Stromal cell of bone marrow (primary cell): ENCODE measurements around the gene ALX4.

Experiments
- DNase-seq: peaks from one replicate; pipeline ENCODE4 v3.0.0-alpha.2; 2012; ENCODE audit warnings: low read depth

ALX4 gene

GRCh38 chr11:44244639-44245310 is 65.2 kb downstream of the ALX4 start:
- no peak for DNase-seq

- no peak for DNase-seq
These were observed 66.2 kb downstream of the ALX4 start for GRCh38 chr11:44243595-44244343.

- no peak for DNase-seq
These were observed 66.9 kb downstream of the ALX4 start for GRCh38 chr11:44243086-44243485.

- DNase-seq = no peak
These were observed 68.1 kb downstream of the ALX4 start for GRCh38 chr11:44241851-44242250.

- no peak for DNase-seq
These were observed 72.8 kb downstream of the ALX4 start for GRCh38 chr11:44237156-44237555.

- DNase-seq = no peak
These were observed 73.6 kb downstream of the ALX4 start for GRCh38 chr11:44236296-44236695.

- peak; percentile 37 for DNase-seq
These were observed 74.2 kb downstream of the ALX4 start for GRCh38 chr11:44235765-44236201.

GRCh38 chr11:44229624-44230023 is 80.3 kb downstream of the ALX4 start:
- no peak for DNase-seq

- DNase-seq = no peak
These were observed 80.8 kb downstream of the ALX4 start for GRCh38 chr11:44229098-44229497.

GRCh38 chr11:44228379-44228778 is 81.6 kb downstream of the ALX4 start:
- no peak for DNase-seq

GRCh38 chr11:44226945-44227344 is 83.0 kb downstream of the ALX4 start:
- no peak for DNase-seq

GRCh38 chr11:44226490-44226889 is 83.4 kb downstream of the ALX4 start:
- DNase-seq = no peak

GRCh38 chr11:44224867-44225501 is 85.0 kb downstream of the ALX4 start:
- no peak for DNase-seq

GRCh38 chr11:44223238-44223637 is 86.7 kb downstream of the ALX4 start:
- no peak for DNase-seq

- DNase-seq = no peak
These were observed 87.9 kb downstream of the ALX4 start for GRCh38 chr11:44221992-44222391.

GRCh38 chr11:44221456-44221855 is 88.5 kb downstream of the ALX4 start:
- no peak for DNase-seq

GRCh38 chr11:44219830-44220796 is 89.8 kb downstream of the ALX4 start:
- DNase-seq = no peak

GRCh38 chr11:44217432-44217831 is 92.5 kb downstream of the ALX4 start:
- no peak for DNase-seq

GRCh38 chr11:44213148-44213547 is 96.8 kb downstream of the ALX4 start:
- no peak for DNase-seq

- no peak for DNase-seq
These were observed 97.8 kb downstream of the ALX4 start for GRCh38 chr11:44212128-44212527.
